Suprapubic skin (tissue), 4 donors: Measurements from ENCODE around the gene SPOCK1.

Source experiments
- CTCF ChIP-seq, 2 donors: fragments of 200-600 bp in 1 of 2; fragments of 450-650 bp in 1 of 2; sonication (generic) in 1 of 2; IDR thresholded peaks; one replicate each; pipeline ENCODE4 v1.5.1; 2016 to 2019; ENCODE audit warnings: antibody characterized with exemption in 2 of 2, mild to moderate bottlenecking in 1 of 2, moderate library complexity in 1 of 2
- EP300 ChIP-seq: sonication (generic); formaldehyde crosslinking; IDR thresholded peaks from one replicate; pipeline ENCODE4 v1.6.1; 2017; ENCODE audit warnings: antibody characterized with exemption
- POLR2A ChIP-seq, 2 donors: fragments of 450-650 bp; IDR thresholded peaks; one replicate each; pipeline ENCODE4 v1.6.1; 2017; ENCODE audit warnings: antibody characterized with exemption in 2 of 2, mild to moderate bottlenecking in 2 of 2, moderate library complexity in 2 of 2
- POLR2AphosphoS5 ChIP-seq, 3 donors: sonication (generic); formaldehyde crosslinking; IDR thresholded peaks; one replicate each; pipeline ENCODE4 v1.6.1; 2017; ENCODE audit warnings: antibody characterized with exemption in 3 of 3

DNA sequence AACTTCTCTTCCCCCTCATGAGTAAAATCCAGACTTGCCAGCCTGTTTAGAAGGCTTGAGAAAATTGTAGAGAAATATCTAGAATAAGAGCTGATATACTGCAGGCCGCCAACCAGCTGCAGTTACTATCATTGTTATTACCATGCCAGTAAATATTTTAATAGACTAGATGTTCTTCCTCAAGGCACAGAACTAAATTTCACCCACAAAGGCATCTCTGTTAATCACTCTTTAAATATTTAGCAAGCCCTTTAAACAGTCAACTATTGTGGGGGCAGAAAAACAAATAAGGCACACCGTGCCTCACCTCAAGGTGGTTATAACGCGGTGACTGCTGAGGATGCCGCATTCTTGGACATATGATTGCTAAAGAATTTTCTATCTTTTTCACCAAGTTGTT lies 147.0 kb downstream of the SPOCK1 start:
- TF ChIP-seq POLR2A (IDR thresholded peaks at IDR 0.05): no peak
- no peak for TF ChIP-seq CTCF (IDR thresholded peaks at IDR 0.05)
- no peak for TF ChIP-seq EP300
- no peak for TF ChIP-seq POLR2AphosphoS5 (IDR thresholded peaks at IDR 0.05)
